Measurements from ENCODE around the gene RPH3AL. TPM values are rescaled to one million over a fixed set of nuclear protein-coding genes. Genes with fewer than 3 reads are reported as not detected.

Gene RPH3AL
- total and polyA plus RNA-seq, 12 donors: 3.6 to 11.1 (median 6.0) TPM

DNA sequence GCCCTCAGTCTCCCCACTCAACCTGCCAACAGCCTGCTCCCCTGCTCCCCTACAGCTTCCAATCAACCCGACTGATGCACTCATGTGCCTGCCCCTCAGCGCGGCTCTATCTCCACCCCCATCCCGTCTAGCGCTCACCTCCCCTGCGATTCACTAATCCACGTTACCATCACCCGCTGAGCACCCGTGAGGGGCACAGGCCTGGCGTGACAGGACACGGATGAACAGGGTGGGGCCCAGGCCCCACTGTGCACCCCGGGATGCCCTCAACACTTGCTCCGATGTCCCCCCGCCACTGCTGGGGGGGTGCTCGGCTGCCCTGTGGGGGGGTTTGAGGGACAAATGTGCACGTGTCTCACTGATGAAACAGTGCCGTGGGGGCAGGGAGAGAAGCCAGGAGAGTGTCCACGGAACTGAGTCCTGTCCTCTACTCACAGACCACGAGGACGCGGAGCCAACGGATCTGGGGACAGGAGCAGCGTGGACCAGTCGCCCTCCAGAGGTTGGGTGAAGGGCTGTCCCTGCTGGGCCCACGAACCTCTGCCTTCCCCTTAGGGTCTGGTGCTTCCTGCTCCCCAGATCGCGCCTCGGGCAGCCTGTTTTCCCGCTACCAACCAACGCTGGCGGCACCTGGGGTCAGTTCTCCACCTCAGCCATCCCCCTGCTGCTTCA lies 66.7 kb downstream of the RPH3AL start:
- Histone ChIP-seq H3K36me3 (peaks cover 0 to under 1% (median 0%) of the 10 kb centered on the region in 9 donors), H3K4me1 (no peaks in the 10 kb centered on the region), H3K27me3 (peaks cover 0 to 11% (median 0%) of the 10 kb centered on the region in 7 donors), H3K27ac (no peak overlapping the region), H3K9me3 (peaks cover 0 to under 1% (median 0%) of the 10 kb centered on the region in 11 donors), H3K4me3 (no peak overlapping the region)
- intact Hi-C loops (cut with DNase I): no loop called here
- 86% methylated on average over 31 of the region's 31 CpGs for WGBS, 2 donors
- TF ChIP-seq, protein P1, sequence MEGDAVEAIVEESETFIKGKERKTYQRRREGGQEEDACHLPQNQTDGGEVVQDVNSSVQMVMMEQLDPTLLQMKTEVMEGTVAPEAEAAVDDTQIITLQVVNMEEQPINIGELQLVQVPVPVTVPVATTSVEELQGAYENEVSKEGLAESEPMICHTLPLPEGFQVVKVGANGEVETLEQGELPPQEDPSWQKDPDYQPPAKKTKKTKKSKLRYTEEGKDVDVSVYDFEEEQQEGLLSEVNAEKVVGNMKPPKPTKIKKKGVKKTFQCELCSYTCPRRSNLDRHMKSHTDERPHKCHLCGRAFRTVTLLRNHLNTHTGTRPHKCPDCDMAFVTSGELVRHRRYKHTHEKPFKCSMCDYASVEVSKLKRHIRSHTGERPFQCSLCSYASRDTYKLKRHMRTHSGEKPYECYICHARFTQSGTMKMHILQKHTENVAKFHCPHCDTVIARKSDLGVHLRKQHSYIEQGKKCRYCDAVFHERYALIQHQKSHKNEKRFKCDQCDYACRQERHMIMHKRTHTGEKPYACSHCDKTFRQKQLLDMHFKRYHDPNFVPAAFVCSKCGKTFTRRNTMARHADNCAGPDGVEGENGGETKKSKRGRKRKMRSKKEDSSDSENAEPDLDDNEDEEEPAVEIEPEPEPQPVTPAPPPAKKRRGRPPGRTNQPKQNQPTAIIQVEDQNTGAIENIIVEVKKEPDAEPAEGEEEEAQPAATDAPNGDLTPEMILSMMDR (IDR thresholded peaks at IDR 0.05): no peak
- DNase-seq (no peak), ATAC-seq (no peak)

DNA sequence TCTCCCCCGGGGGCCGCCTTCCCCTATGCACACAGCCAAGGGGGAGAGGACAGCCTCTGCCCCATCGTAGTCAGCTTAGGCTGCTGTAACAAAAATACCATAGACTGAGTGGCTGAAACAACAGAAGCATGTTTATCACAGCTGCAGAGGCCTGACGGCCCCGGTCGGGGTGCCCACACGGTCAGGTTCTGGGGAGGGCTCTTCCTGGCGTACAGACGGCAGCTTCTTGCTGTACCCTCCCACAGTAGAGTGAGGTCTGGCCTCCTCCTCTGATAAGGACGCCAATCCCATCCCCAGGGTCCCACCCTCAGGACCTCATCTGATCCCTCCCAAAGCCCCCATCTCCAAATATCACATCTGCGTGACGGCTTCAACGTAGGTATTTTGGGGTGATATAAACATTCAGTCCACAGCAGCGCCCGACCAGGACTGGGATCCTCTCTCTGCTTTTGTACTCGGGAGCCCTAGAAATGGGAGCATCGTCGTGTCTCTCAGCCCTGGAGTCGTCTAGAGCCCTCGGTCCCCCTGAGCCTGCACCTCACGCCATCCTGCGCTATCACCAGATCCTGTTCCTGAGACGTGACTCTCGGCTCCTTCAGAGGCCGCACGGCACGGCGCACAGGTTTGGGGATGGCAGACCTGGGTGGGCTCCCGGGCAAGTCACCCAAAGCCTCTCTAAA lies 67.8 kb downstream of the RPH3AL start:
- intact Hi-C loops (cut with DNase I): no loop called here
- no peak overlapping the region for H3K4me3 ChIP-seq
- H3K27ac ChIP-seq: no peak overlapping the region
- no peak for ATAC-seq
- H3K27me3 ChIP-seq: peaks cover 0 to 5% (median 0%) of the 10 kb centered on the region in 7 donors
- H3K9me3 ChIP-seq: peaks cover 0 to 9% (median 0%) of the 10 kb centered on the region in 11 donors
- peaks cover 0 to 3% (median 0%) of the 10 kb centered on the region in 9 donors for H3K36me3 ChIP-seq
- 89 to 90% methylated on average over 29 of the region's 29 CpGs for WGBS, 2 donors
- peaks cover 0 to 9% (median 5%) of the 10 kb centered on the region in 9 donors for H3K4me1 ChIP-seq
- TF ChIP-seq, protein P1 (IDR thresholded peaks at IDR 0.05): no peak
- no peak for DNase-seq

DNA sequence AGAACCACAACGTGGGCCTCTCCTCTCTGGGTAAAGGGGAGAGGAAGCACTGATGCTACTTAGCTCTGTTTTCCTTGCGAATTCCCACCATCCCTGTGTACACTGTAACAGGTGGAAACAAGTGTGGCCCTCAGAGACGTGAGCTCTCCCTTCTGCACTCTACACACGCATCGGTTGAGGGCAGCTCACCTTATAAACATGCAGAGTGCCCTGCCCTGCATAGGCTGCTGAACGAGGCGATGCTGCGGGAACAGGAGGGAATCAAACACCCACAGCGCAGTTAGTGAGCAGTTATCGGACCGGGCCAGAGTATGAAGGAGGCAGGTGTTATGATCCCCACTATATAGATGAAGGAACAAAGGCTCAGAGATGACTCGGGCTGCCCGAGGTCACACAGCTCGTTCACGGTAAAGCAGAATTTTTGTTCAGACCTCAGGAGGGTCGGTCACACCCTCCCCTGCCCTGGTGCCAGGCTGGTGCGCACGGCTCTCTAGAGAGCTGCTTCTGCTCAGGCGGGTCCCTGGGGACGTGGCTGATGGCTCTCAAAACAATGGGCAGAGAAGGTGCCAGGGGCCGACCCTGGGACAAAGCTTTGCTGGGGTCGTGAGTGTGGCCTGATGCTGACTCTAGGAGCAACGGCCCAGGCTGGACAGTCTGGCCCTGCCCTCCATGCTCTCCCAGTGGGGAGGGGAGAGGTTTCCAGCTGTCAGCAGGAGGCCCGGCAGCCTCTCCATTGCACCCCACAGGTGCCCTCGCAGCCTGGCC lies 68.5 kb downstream of the RPH3AL start:
- DNase-seq: no peak
- intact Hi-C loops (cut with DNase I): no loop called here
- 85 to 87% methylated on average over 25 of the region's 25 CpGs for WGBS, 2 donors
- H3K27ac ChIP-seq: no peak overlapping the region
- H3K4me3 ChIP-seq: no peak overlapping the region
- H3K9me3 ChIP-seq: peaks cover 0 to 9% (median 0%) of the 10 kb centered on the region in 11 donors
- TF ChIP-seq, protein P1 (IDR thresholded peaks at IDR 0.05): no peak
- peaks cover 0 to 3% (median 0%) of the 10 kb centered on the region in 9 donors for H3K36me3 ChIP-seq
- H3K27me3 ChIP-seq: no peaks in the 10 kb centered on the region
- ATAC-seq: peak in 1 of 8 donors; percentile 18
- H3K4me1 ChIP-seq: peaks cover 0 to 14% (median 10%) of the 10 kb centered on the region in 9 donors

Data from heart right ventricle (tissue), 16 donors.